HG03135 (cell line): ENCODE measurements around the gene CAMK1D.

Experiments used
- ATAC-seq: cut with Tn5 transposase; IDR thresholded peaks from one replicate; pipeline ENCODE4 v1.9.1; 2021; ENCODE audit warnings: mild to moderate bottlenecking, moderate library complexity; ENCODE audit not compliant: unreplicated experiment

The CAMK1D gene

DNA sequence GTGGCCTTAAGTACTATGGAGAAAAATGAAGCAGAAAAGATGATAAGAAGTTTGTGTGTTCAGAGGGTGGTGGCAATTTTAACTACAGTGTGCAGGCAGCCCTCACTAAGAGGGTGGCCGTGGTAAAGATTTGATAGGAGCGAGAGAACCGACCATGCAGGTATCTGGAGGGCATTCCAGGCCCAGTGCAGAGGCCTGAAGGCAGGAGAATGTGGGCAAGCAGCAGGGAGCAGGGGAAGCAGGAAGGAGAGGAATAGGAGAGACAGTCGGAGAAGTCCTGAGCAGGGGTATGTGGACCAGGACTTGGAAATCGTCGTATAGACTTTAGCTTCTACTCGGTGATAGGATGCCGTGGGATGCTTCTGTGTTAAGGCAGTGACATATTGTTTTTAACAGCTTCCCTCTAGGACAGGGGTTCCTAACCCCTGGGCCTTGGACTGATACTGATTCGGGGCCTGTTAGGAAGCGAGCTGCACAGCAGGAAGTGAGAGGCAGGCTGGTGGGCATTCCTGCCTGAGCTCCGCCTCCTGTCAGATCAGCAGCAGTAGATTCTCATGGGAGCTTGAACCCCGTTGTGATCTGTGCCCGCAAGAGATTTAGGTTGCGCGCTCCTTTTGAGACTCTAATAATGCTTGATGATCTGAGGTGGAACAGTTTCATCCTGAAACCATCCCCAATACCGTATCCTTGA, 425.0 kb downstream of the CAMK1D start:
- ATAC-seq: no peak

DNA sequence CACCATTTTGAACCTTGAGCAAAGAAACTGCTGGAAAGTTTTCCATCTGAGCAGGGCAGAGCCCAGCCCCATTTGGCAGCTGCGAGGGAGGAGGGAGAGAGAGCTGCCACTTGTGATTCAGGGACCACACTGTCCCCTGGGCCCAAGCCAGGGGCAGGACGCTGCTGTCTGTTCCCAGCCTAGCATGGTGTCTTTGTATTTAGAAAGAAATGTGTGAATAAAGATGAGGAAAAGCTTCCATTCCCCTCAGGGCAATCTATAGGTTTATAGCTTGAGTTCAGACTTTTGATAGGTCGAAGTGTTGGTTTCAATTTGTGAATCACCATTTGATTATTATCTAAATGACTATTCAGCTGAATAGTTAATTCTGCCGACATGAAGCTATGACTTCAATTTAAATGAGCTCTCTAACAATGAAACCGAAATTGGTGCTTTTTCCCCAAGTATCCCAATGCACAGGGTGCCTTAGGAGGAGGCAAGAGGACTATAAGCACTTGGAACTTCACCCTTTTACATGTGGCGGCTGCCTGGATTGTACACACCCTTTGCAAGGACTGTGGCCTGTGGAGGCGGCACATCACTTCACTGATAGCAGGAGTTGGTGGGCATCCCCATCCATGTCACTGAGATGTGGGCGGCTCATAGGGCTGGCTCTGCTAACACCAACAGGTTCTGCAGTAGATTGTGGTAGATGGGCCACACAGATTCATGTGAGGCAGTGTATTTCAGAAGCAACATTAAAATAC, 428.7 kb downstream of the CAMK1D start:
- ATAC-seq: no peak

DNA sequence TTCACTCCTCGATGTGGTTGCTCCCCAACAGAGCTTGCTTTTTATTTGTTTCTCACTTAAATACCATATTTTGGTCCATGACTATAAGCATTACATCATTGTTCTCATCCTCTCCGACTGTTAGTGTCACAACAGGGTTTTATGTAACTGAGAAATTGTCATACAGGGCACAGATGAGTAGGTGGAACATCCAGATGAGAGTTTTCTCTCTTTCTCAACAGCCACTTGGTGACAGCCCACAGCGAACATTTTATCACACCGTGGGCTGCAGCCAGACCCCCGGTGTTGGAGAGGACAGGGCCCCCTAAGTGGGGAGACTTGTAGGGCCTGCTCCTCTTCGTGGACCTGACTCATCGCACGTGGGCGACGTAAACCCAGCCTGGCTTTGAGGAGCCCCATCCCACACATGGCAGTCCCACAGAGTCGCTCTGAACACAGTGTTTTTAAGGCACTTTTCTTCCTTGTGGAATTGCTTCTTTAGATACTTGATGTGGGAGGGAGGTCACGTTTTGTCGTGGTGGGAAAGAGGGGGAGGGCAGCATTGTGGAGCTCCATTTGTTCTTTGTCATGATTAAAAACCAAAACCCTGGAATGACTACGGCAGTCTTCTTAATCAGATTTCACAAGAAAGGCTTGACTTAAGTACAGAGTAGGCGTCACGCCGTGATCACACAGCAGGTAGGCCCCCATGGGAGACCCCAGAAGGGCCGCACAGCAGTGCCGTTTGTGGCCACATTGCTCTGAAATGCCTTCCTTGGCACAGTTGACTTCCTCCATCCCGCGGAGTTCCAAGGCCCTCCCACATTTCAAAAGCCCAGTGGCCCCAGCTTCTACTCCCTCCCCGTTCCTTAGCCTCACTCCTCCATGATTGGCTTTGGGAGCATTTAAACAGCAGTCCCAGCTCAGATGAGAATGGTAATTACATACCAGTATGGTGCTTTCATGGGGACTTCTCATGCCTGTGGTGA, 431.6 kb downstream of the CAMK1D start:
- no peak for ATAC-seq

DNA sequence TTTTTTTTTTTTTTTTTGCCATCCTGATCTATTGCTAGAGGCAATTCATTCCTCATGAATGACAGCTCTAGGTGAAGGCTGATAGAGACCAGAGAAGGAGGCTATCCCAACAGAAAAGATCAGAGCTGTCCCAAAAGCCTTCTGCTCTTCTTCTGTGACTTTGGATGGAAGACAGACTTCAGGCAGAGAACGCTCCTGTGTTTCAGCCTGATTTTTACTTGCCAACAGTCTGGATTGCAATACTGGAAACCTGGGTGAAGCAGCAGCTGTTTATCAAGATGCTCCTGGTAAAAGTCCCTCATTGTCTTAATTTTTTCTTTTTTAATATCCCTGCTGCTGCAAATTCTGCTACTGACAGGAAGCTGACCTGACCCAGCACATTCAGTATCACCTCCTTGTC, 432.6 kb downstream of the CAMK1D start:
- no peak for ATAC-seq

DNA sequence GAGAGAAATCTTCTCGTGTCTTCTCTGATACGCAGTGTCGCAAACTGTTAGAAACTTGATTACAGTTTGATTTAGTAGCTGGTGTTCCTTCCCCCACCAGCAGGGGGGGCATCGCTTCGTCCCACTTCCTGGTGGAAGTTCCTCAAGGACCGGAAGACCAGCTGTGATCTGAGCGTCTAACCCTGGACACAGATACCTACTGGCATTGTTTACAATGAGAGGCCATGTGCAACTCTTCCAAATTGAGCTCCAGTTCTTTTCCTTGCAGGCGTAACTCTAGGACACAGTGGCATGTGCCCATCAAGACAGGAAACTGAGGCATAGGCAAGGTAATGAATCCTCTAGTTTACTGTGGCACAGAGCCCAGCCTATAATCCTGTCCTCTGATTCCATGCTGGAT, 433.2 kb downstream of the CAMK1D start:
- no peak for ATAC-seq

DNA sequence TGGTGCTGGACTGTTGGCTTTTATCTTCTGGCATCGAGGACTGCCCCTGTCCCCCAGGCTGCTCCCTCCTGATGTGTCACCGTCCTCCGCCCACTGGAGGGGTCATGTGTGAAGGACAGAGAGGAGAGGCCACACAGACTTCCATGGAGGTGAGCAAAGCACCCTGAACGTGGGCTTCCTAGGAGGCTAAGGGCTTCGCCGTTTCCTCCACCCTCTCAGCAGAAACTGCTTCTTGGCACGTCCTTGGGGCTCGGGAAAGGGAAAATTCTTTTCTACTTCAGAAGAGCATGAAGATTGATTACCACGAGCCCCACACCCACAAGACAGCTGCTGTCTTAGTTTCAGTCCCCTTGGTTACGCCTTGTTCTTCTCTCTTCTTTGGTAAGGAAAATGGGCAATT, 433.9 kb downstream of the CAMK1D start:
- no peak for ATAC-seq

DNA sequence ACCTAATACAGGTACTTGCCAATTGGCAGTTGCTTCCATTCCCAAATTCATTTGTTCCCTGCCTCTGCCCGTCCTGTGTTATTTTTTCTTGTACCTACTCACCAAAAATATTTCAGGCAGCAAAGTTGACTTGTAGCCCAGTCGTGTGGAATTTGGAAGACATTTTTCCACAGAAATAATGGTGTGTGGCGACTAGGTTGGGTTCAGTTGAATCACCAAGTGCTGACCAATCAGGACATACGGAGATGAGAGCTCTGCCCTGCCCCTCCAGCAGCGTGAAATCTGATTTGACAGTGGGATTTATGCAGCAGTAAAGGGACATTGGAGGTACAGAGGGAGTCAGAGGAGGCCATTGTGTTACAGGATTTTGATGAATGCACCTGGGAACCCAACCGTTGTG, 435.3 kb downstream of the CAMK1D start:
- ATAC-seq: no peak

DNA sequence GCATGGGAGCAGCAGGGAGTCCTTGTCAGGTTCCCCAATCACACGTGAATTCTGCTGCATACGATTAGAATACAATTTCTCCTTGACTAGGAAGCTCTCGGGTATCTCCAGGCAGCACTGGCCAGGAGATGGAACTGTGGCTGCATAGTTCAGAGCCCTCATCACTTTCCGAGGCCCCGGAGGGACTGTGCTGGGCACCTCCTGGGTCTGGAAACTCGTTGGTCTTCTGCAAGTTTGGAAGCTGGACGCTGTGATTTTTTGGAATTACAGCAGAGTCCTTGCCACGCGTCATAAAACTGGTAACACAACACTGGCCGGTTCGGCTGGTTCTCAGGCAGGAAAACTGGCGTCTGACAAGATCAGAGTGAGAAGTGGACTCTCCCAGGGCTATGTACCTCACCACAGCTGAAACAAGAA, 436.1 kb downstream of the CAMK1D start:
- no peak for ATAC-seq

DNA sequence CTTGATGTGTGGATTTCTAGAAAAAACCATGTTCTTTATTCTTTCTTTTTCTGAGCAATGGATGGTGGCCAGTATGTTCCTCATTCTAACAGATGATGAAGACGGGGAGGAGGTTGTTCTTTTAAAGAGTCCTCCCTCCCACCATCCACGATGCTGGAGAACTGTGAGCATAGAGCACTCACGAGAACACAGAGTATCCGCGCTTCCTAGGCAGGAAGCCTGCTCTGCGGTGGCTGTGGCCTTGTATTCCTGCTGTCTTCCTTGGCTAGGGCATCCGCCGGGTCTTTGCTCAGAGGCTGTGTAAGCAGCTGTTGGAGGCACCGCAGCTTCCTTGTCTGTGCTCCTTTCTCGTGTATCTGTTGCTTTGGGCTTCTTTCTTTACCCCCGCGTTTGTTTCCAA, 437.9 kb downstream of the CAMK1D start:
- ATAC-seq: no peak

DNA sequence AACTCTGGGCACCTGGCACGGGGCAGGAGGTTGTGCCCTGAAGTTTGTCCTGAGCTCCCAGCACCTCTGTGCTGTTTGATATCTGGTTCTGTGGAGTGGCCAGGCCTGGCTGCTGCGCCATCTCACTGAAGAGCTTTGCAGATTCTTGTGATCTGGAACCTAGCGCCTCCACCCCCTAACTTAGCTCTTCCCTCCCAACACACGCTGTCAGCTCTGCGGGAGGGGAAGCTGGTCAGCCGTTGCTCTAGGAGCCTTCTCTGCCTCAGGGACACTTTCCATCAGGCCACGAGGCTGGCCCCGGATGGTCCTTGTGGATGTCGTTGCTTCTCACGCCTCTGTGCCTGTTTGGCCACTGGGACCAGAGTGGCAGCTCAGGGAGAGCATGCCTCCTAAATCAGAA, 438.9 kb downstream of the CAMK1D start:
- no peak for ATAC-seq

DNA sequence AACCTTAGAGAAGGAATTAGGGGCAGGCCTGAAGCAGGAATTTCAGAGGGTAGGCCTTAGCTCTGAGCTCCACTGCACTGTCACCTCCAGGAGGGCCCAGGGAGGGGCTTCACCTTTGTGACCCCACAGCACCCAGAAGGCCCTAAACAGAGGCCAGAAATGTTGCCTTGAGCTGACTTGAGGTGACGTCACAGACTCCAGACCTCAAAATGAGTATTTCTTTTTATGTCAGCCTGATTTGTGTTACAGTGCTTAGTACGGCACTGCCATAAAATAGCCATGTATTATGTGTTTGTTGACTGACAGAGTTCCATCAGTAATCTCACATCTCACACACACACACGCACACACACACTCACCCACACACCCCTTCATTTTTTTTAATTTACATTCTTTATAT, 440.9 kb downstream of the CAMK1D start:
- ATAC-seq: no peak

DNA sequence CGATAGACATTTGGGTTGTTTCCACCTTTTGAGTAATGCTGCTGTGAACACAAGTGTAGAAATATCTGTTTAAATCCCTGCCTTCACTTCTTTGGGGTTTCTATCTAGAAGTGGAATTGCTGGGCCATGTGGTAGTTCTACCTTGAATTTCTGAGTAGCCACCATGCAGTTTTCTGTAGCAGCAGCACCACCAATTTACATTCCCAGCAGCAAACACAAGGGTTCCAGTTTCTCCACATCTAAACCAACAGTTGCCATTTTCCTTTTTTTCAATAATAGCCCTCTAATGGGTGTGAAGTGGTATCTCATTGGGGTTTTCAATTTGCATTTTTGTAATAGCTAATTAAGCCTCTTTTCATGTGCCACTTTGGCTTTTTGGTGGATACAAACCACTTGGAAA, 442.4 kb downstream of the CAMK1D start:
- ATAC-seq: no peak

DNA sequence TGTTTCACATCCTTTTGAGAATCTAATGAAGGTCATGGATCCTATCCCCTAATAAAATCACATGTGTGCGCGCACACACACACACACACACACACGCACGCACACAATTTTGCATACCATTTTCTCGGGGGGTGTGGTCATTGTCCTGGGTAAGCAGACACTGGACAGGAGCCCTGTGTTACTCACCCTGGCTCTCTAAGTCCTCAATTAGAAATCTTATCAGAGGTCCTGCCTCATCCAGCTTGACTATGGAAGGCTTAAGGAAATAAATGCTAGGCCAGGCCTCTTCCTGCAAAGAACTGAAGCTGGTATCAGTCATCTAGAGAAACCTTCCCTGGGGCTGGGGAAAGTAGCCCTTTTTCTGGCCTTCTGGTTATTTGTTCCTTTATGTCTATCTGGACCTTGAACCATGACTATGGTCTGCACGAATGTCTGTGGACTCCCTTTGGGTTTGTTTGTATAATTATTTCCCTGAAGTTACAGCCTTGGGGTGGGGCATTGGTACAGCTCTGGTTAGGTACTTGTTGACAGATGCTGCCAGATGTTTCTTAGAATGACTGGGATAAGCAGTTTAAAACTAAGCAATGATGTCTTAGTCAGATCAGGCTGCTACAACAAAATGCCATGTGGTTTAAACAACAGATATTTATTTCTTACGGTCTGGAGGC, 443.7 kb downstream of the CAMK1D start:
- ATAC-seq: no peak

DNA sequence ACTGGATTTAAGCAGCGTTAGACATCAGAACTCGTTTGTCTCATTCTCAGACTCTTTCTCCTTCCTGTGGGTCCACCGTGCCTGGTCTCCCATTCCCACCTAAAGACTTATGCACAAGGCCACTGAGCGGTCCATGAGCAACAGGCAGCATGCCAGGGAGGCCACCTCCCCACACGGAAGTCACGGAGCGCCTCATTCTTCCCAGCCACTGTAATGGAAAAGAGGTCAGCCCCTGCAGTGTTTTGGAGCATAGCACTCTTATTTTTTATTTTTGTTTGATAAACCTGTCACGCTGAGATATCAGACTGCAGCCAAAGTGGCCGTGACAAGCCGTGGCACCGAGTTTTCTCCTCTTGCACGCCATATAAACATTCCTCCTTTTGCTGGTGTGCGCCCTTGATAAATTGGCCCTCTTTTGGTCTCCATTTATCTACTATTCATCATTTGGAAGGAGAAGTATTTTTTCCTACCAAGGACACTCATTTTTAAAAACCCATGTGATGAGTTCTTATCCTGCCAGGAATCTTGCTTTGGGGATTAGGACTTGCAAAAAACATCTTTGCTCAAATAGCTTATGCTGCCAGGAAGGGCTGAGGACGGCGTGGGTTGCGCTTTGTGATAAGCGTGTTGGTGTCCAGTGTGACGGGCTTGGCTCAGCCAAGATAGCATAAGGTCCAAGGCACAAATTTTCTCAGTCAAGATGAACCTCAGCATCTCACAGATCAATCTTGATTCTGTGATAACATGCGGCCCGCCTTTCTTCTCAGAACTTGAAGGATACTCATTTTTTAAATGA, 446.2 kb downstream of the CAMK1D start:
- no peak for ATAC-seq

DNA sequence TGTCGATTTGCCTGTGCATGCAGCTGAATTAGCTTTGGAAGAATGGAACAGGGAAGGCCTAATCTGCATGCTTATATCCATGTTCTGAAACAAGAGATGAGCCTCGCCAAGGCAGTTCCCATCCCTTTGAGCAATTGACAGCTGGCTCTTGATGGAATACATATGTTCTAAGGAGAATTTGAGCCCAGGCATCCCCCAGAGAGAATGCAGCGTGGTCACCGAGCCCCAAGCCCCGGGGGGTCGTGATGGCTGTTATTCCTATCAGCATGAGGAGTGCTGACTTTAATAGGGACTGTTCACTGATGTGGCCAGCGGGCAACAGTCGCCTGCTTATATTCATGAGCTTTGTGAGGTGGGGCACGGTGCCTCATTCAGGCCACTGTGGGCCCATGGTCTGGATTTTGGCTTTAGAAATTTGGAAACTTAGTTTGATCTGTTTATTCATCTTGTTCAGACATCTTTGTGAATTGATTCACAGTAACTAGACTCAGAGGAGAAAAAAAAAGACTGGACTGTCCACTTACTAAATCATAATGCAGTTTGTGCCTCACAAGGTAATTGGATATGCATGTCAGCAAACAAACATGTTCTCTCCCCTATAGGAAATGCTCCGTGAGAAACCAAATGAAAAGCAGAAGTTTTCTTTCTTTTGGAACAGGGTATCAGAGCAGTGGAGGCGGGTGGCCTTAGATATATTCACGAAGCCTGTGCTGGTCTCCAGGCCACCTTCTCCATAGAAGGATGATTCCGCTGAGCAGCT, 447.2 kb downstream of the CAMK1D start:
- no peak for ATAC-seq

DNA sequence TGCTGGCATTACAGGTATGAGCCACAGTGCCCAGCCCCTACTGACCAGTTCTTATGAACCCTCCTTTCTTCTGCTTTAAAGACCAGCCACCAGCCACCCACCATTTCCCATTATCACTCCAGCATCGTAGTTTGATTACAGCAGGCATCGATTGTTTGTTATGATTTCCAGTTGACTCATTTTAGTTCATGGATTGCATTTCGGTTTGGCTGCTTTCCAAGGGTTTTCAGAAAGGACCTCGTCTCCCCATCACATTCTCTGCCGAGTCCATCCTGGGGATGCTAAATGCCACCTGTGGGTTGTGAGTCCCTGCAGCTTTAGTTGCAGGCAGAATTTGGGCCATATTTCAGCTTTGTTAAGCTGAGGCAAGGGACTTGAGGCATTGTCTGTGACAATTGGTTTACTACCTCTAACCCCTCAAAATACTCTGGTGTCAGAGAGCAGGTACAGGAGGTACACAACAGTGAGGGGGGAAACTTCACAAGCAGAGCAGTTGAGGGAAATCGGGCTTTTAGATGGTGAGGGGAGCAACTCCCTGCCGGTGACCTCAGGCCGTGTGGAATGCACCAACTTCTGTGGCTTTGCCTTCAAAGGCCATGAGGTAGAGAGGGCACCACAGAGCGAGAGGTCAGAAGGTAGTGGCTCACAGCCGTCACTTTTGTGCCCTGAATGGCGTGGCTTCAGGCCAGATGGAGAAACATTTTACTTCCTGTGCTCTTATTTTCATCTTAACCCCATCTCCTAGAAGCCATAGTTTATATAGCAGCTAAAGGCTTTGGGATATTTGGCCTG, 448.3 kb downstream of the CAMK1D start:
- ATAC-seq: no peak

DNA sequence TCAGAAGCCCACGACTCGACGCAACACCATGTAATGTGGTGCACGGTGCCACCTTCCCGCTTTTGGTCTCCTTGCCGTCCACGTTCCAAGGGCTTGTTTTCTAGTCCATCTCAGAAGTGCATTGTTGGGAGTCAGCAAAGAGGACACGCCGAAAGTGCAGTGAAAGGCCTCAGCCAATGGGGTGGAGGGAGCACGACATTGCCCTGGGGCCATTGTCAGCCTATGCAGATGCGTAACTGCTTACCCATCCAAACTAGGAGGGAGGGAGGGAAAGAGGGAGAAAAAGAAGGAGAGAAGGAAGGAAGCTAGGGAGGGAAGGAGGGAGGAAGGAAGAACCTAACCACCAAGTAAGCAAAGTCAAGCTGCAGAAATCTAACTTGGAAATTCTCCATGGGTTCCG, 449.8 kb downstream of the CAMK1D start:
- no peak for ATAC-seq

DNA sequence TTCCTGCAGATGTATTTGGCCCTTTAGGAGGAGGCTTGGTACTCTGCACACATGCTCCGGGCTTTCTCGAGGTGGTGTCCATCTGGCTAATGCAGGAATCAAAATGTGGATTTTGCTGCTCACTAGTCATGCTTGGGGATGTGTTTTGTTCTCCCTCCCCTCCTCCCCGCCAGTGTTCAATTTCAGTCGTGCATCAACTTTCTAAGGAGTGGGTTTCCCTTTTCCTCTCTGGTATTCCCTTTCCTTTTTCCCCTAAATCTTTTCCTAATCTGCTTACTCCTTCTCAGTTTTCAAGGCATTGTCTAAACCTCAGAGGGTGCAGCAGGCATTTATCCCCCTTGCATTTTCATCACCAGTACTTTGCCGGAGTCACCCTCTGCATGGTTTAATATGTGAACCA, 450.4 kb downstream of the CAMK1D start:
- no peak for ATAC-seq

DNA sequence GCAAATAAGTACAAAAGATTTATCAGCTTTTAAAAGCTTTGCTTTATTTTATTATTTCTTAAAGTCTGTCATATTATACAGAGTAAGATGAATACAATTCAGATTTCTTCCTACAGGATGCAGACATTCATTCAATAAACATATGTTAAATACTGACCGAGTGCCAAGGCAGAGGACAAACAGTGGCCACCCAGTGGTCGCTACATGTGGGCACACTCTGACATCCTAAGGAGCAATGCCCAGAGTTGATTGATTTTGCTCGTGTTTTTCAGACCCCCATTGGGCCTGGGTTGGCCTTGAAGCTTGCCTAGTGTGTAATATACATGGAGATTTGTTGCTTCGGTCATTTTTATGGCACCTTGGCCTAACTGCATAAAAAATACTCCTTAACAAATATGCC, 451.0 kb downstream of the CAMK1D start:
- ATAC-seq: no peak
